Pancreas (tissue), 10 donors: ENCODE results near the gene MYRF. TPM values are rescaled to one million over a fixed set of nuclear protein-coding genes. Genes with fewer than 3 reads are reported as not detected.

Experiments
- ATAC-seq, 4 donors: fragments of 200-7000 bp; cut with Tn5 transposase; one replicate each; pipeline versions ENCODE4 v1.8.0 to v1.9.1; 2020; ENCODE audit warnings: mild to moderate bottlenecking in 4 of 4, moderate library complexity in 4 of 4
- DNase-seq, 6 donors: peaks; one replicate each; pipeline ENCODE4 v3.0.0-alpha.2; 2020
- FAIRE-seq: peaks from 2 replicates; lab custom pipeline; 2012; peaks lifted over from hg19 to GRCh38; lab: Jason Lieb, UNC
- H3K27ac ChIP-seq, 4 donors: fragments of 200-600 bp; sonication (generic); 1 replicate in 3 of 4; 2 replicates in 1 of 4; pipeline versions ENCODE4 v1.5.0 to v1.8.0; 2020
- H3K27me3 ChIP-seq, 4 donors: fragments of 200-600 bp; one replicate each; pipeline ENCODE4 v1.8.0; 2021
- H3K36me3 ChIP-seq, 3 donors: fragments of 200-600 bp; sonication (generic) in 1 of 3; one replicate each; pipeline versions ENCODE4 v1.5.0 to v1.8.0; 2020 to 2021
- H3K4me1 ChIP-seq, 3 donors: fragments of 200-600 bp; one replicate each; pipeline ENCODE4 v1.8.0; 2021
- H3K4me3 ChIP-seq, 4 donors: fragments of 200-600 bp; sonication (generic) in 2 of 4; one replicate each; pipeline versions ENCODE4 v1.5.0 to v1.8.0; 2020 to 2021
- H3K9me3 ChIP-seq, 4 donors: fragments of 200-600 bp; one replicate each; pipeline ENCODE4 v1.8.0; 2021
- WGBS, 2 donors: extraction: QIAGEN DNeasy Blood & Tissue Kit; methylation state at CpG; one replicate each; pipeline ENCODE4 v1.1.7; 2013; 5-methylcytosine and 5-hydroxymethylcytosine counted together
- intact Hi-C, 3 donors: fragments of 100-400 bp; cut with DNase I; formaldehyde crosslinking; loops; one replicate each; pipeline versions ENCODE4 v1.11.1 to v1.14.2; 2022
- polyA plus RNA-seq, 2 donors: library from polyadenylated mRNA; stranded (reverse); fragments of 200-250 nt; gene quantifications; one replicate each; pipeline ENCODE4 v1.2.3, GENCODE V29; 2013
- total RNA-seq, 6 donors: library from RNA; stranded (reverse); fragmentation: NEBNext Ultra II Directional in 4 of 6; extraction: Animal tissue kit (Norgen Biotek cat#: 25700) in 4 of 6; gene quantifications; one replicate each; pipeline versions ENCODE4 v1.2.1 to v1.2.4, GENCODE V29; 2021 to 2023
- TF ChIP-seq, protein P1 (sequence below), 4 donors: fragments of 200-600 bp; sonication (generic) in 3 of 4; IDR thresholded peaks; one replicate each; pipeline versions ENCODE4 v1.5.0 to v1.8.0; 2021; ENCODE audit warnings: antibody characterized with exemption in 4 of 4
- donor health status: healthy with polysubstance abuse.
- donor health status: DM: no; HTN: no; CAD: no; lungs with moderate emphysema.
- donor health status: DM: no; HTN: no; CAD: no.
- donor health status: control.
- donor health status: control.
- donor health status: Bipolar disorder and iron deficiency.
- donor health status: DM: yes; HTN: yes; CAD: no.
- donor health status: DM: no; HTN: no; CAD: no.
- donor health status: DM: no; HTN: no; CAD: no.
- donor health status: DM: yes; HTN: yes; CAD: no.

MYRF gene
- total and polyA plus RNA-seq, 8 donors, result 19.1 to 69.3 (median 30.2) TPM

DNA sequence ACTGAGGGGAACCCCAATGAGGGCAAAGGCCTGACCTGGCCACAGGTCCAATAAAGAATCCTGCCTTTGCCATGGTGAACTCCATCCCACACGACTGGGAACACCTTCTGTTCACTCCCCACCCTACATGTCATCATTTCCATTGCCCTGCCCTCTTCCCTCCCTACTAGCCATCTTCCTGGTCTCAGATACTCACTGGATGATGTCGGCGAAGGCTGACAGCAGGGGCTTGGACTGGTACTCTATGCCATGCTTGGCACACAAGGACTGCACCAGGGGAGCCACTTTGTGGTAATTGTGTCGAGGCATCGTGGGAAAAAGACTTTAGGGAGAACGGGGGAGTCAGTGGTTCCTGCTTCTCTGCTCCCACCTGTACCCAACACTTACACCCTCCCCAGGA is 50.2 kb downstream of the MYRF start:
- Histone ChIP-seq H3K27ac (no peak overlapping the region), H3K4me1 (no peaks in the 10 kb centered on the region), H3K36me3 (no peaks in the 10 kb centered on the region), H3K27me3 (no peaks in the 10 kb centered on the region), H3K4me3 (no peak overlapping the region), H3K9me3 (no peaks in the 10 kb centered on the region)
- intact Hi-C loops, result loop anchor here (5.0 to 10.0 kb wide), 6 partner anchors 92 to 312 kb away; partner anchors contain the start of genes BEST1 (in 1 of the 3) and FADS3 (in 1 of the 3)
- WGBS, 2 donors, result 88 to 90% methylated on average over 6 of the region's 6 CpGs
- no peak for ATAC-seq
- no peak for FAIRE-seq
- DNase-seq, result peak in 1 of 6 donors; percentile 28
- TF ChIP-seq, protein P1, sequence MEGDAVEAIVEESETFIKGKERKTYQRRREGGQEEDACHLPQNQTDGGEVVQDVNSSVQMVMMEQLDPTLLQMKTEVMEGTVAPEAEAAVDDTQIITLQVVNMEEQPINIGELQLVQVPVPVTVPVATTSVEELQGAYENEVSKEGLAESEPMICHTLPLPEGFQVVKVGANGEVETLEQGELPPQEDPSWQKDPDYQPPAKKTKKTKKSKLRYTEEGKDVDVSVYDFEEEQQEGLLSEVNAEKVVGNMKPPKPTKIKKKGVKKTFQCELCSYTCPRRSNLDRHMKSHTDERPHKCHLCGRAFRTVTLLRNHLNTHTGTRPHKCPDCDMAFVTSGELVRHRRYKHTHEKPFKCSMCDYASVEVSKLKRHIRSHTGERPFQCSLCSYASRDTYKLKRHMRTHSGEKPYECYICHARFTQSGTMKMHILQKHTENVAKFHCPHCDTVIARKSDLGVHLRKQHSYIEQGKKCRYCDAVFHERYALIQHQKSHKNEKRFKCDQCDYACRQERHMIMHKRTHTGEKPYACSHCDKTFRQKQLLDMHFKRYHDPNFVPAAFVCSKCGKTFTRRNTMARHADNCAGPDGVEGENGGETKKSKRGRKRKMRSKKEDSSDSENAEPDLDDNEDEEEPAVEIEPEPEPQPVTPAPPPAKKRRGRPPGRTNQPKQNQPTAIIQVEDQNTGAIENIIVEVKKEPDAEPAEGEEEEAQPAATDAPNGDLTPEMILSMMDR (IDR thresholded peaks at IDR 0.05), result no peak

DNA sequence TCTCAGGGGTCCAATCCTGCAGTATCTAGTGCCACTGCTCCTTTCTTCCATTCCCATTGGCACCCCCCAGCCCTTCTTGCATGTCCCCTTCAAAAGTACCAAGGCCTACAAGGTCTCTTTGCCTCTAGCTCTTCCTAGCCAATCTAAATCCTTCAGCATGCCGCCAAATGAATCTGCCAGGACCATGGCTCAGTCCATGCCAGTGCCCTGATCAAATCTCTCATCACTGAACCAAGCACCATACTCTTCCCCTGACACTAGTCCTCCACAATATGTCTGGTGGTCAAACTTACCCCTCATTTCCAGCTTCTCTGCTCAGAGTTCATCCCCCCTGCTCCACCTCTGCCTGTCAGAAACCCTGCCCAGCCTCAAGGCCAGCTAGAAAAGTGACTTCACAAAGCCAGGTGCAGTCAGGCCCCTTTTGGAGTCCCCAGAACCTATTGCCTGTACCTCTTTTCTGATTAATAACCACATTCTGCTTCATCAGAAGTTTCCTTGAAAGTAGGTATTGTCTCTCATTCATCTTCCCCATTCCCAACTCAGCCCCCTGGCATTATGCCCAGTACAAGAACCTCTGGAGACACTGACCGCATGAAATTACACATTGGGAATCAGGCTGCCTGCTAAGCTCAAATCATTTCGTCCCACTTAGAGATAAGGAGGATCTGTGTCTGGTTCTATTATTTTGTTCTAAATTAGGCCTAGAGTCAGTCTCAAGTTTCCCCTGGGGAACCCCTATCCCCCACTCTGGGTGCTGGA is 51.6 kb downstream of the MYRF start:
- no peak for DNase-seq
- WGBS, 2 donors, result 78 to 82% methylated on average over 3 of the region's 3 CpGs
- H3K4me1 ChIP-seq, result no peaks in the 10 kb centered on the region
- TF ChIP-seq, protein P1 (IDR thresholded peaks at IDR 0.05), result no peak
- H3K9me3 ChIP-seq, result no peaks in the 10 kb centered on the region
- no peaks in the 10 kb centered on the region for H3K27me3 ChIP-seq
- H3K4me3 ChIP-seq, result no peak overlapping the region
- no peak for FAIRE-seq
- no peak for ATAC-seq
- no peak overlapping the region for H3K27ac ChIP-seq
- intact Hi-C loops, result loop anchor here (5.0 to 10.0 kb wide), 6 partner anchors 91 to 311 kb away; partner anchors contain the start of genes BEST1 (in 1 of the 3) and FADS3 (in 1 of the 3)
- no peaks in the 10 kb centered on the region for H3K36me3 ChIP-seq

DNA sequence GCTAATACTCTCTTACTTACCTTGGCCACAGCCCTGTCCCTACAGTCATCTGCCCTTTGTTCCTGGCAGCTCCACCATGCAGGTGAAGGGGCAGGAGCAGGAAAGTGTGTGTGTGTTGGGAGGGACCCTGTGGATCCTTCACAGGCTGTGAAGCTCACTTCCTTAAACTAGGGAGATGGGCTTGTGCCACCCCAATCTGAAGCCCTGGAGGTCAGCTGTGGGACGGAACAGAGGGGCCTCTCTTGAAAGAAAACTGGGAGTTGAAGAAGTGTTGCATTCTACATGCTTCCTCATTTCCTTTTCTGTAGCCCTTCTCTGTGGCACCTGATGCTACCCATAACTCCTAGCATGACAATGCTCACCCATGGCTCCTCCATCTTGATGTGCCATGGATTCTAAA is 52.7 kb downstream of the MYRF start:
- 94 to 100% methylated on average over 1 of the region's 1 CpG for WGBS, 2 donors
- intact Hi-C loops, result loop anchor here (10.0 kb wide), 5 partner anchors 90 to 310 kb away; partner anchors contain the start of genes BEST1 (in 1 of the 3) and FADS3 (in 1 of the 3)
- ATAC-seq (no peak), DNase-seq (no peak), FAIRE-seq (no peak)
- H3K4me1 ChIP-seq, result no peaks in the 10 kb centered on the region
- no peaks in the 10 kb centered on the region for H3K9me3 ChIP-seq
- TF ChIP-seq, protein P1 (IDR thresholded peaks at IDR 0.05), result no peak
- no peaks in the 10 kb centered on the region for H3K36me3 ChIP-seq
- H3K27me3 ChIP-seq, result no peaks in the 10 kb centered on the region
- no peak overlapping the region for H3K27ac ChIP-seq
- H3K4me3 ChIP-seq, result no peak overlapping the region

DNA sequence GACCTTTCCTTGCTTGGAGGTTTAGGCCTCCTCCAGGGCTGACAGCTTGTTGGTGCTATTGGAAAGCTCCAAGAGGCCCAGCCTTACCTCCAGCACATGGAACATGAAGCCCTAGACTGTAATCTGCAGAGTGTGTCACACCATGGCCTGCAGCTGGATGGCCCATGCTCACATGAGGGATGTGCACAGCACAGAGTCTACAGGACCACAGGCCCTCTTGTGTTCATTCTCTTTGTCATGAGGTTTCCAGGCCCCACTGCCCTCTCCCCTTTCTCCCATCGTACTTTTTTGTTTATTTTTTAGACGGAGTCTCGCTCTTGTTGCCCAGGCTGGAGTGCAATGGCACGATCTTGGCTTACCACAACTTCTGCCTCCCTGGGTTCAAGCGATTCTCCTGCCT is 54.3 kb downstream of the MYRF start:
- ATAC-seq, result no peak
- no peak overlapping the region for H3K27ac ChIP-seq
- intact Hi-C loops, result loop anchor here (10.0 kb wide), 5 partner anchors 88 to 308 kb away; partner anchors contain the start of genes BEST1 (in 1 of the 3) and FADS3 (in 1 of the 3)
- no peak for FAIRE-seq
- no peak overlapping the region for H3K4me3 ChIP-seq
- H3K4me1 ChIP-seq, result no peaks in the 10 kb centered on the region
- peak in 1 of 6 donors; percentile 7 for DNase-seq
- TF ChIP-seq, protein P1 (IDR thresholded peaks at IDR 0.05), result no peak
- no peaks in the 10 kb centered on the region for H3K9me3 ChIP-seq
- WGBS, 2 donors, result 84 to 87% methylated on average over 5 of the region's 5 CpGs
- no peaks in the 10 kb centered on the region for H3K27me3 ChIP-seq
- H3K36me3 ChIP-seq, result no peaks in the 10 kb centered on the region
